ENCODE results near the gene TFAP2A.

Gene TFAP2A

GRCh38 chr6:10382728-10383330 lies 32.0 kb downstream of the TFAP2A start:
- DNase-seq (ENCODE audit: low spot score): no peak

- DNase-seq (ENCODE audit: low spot score): no peak
Measured at GRCh38 chr6:10382322-10382721, 32.6 kb downstream of the TFAP2A start.

GRCh38 chr6:10381830-10382208 lies 33.1 kb downstream of the TFAP2A start:
- DNase-seq (ENCODE audit: low spot score): no peak

GRCh38 chr6:10381133-10381829 lies 33.6 kb downstream of the TFAP2A start:
- no peak for DNase-seq (ENCODE audit: low spot score)

- no peak for DNase-seq (ENCODE audit: low spot score)
Measured at GRCh38 chr6:10375391-10375969, 39.4 kb downstream of the TFAP2A start.

GRCh38 chr6:10373642-10374359 lies 41.1 kb downstream of the TFAP2A start:
- no peak for DNase-seq (ENCODE audit: low spot score)

- DNase-seq (ENCODE audit: low spot score): no peak
Measured at GRCh38 chr6:10369896-10370295, 45.0 kb downstream of the TFAP2A start.

- DNase-seq (ENCODE audit: low spot score): no peak
Measured at GRCh38 chr6:10368861-10369260, 46.0 kb downstream of the TFAP2A start.

GRCh38 chr6:10363911-10364310 lies 51.0 kb downstream of the TFAP2A start:
- DNase-seq (ENCODE audit: low spot score): no peak

- no peak for DNase-seq (ENCODE audit: low spot score)
Measured at GRCh38 chr6:10362300-10362699, 52.6 kb downstream of the TFAP2A start.

- no peak for DNase-seq (ENCODE audit: low spot score)
Measured at GRCh38 chr6:10361428-10361827, 53.4 kb downstream of the TFAP2A start.

GRCh38 chr6:10359581-10359980 lies 55.3 kb downstream of the TFAP2A start:
- no peak for DNase-seq (ENCODE audit: low spot score)

- no peak for DNase-seq (ENCODE audit: low spot score)
Measured at GRCh38 chr6:10355115-10355702, 59.7 kb downstream of the TFAP2A start.

- DNase-seq (ENCODE audit: low spot score): peak; percentile 62
Measured at GRCh38 chr6:10351791-10352190, 63.1 kb downstream of the TFAP2A start.

GRCh38 chr6:10350720-10351119 lies 64.2 kb downstream of the TFAP2A start:
- DNase-seq (ENCODE audit: low spot score): no peak

GRCh38 chr6:10347561-10348327 lies 67.1 kb downstream of the TFAP2A start:
- DNase-seq (ENCODE audit: low spot score): no peak
